H1 (cell line): Measurements from ENCODE around the gene UBL5. TPM values are rescaled to one million over a fixed set of nuclear protein-coding genes. Genes with fewer than 3 reads are reported as not detected.

Source experiments
- ASH2L ChIP-seq: fragments of 200-600, 300-600 bp; sonication (generic); IDR thresholded peaks from one replicate; pipeline ENCODE4 v1.7.1; 2017; ENCODE audit warnings: low read length
- FOSL1 ChIP-seq: IDR thresholded peaks from 2 replicates; pipeline ENCODE4 v1.6.1; 2011; ENCODE audit warnings: mild to moderate bottlenecking, low read depth, low read length, moderate library complexity; ENCODE audit not compliant: insufficient read depth
- JUN ChIP-seq: IDR thresholded peaks from 2 replicates; pipeline ENCODE4 v1.6.1; 2011; ENCODE audit warnings: low read depth, mild to moderate bottlenecking, improper control_type of control experiment, low read length
- SP4 ChIP-seq: IDR thresholded peaks from 2 replicates; pipeline ENCODE4 v1.6.1; 2012; ENCODE audit warnings: low read length, inconsistent platforms
- ZNF274 ChIP-seq: IDR thresholded peaks from 2 replicates; pipeline ENCODE4 v1.7.0; 2012; ENCODE audit warnings: low read length, borderline replicate concordance; ENCODE audit errors: extremely low read depth
- polyA plus RNA-seq, 7 experiments: library from polyadenylated mRNA; depleted of rRNA in 3 of 7; stranded (reverse) in 5 of 7; unstranded in 2 of 7; fragments of >200 nt in 5 of 7; fragments of 200-250 nt in 2 of 7; gene quantifications; 1 replicate in 5 of 7; 2 replicates in 1 of 7; 4 replicates in 1 of 7; pipeline versions ENCODE4 v1.2.1 to v1.2.3, GENCODE V29; 2011 to 2013; ENCODE audit warnings: missing spikeins in 2 of 7, mixed read lengths in 2 of 7
- total RNA-seq: library from RNA; stranded (reverse); fragmentation: NEBNext Ultra II Directional; extraction: Animal tissue kit (Norgen Biotek cat#: 25700); gene quantifications from 2 replicates; pipeline ENCODE4 v1.2.1, GENCODE V29; 2021
- TF ChIP-seq, protein P1 (sequence below): IDR thresholded peaks from 2 replicates; pipeline ENCODE4 v1.6.1; 2012; ENCODE audit warnings: low read length, inconsistent platforms
- TF ChIP-seq, protein P2 (sequence below): IDR thresholded peaks from 2 replicates; pipeline ENCODE4 v1.6.1; 2012; ENCODE audit warnings: inconsistent platforms

Gene UBL5
- total and polyA plus RNA-seq, 2 of the 8 experiments (the other 6 are each of a cell fraction or from before 2014, with no cell fraction given), result 416 to 1,209 TPM

GRCh38 chr19:9818175-9818733 lies 9.5 kb upstream of the UBL5 start (continued):
- TF ChIP-seq ASH2L (peak; percentile 81), ZNF274 (no peak), FOSL1 (no peak), JUN (no peak), SP4 (no peak; the same call in 1 of the 2 replicates)
- TF ChIP-seq, protein P1, sequence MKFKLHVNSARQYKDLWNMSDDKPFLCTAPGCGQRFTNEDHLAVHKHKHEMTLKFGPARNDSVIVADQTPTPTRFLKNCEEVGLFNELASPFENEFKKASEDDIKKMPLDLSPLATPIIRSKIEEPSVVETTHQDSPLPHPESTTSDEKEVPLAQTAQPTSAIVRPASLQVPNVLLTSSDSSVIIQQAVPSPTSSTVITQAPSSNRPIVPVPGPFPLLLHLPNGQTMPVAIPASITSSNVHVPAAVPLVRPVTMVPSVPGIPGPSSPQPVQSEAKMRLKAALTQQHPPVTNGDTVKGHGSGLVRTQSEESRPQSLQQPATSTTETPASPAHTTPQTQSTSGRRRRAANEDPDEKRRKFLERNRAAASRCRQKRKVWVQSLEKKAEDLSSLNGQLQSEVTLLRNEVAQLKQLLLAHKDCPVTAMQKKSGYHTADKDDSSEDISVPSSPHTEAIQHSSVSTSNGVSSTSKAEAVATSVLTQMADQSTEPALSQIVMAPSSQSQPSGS, result no peak
- TF ChIP-seq, protein P2, sequence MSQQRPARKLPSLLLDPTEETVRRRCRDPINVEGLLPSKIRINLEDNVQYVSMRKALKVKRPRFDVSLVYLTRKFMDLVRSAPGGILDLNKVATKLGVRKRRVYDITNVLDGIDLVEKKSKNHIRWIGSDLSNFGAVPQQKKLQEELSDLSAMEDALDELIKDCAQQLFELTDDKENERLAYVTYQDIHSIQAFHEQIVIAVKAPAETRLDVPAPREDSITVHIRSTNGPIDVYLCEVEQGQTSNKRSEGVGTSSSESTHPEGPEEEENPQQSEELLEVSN, result no peak
